ENCODE data around the gene NOS1AP.
"Not testable (repeated sequence)": the region's sequence is repeated elsewhere in the genome, so short reads cannot be mapped to it uniquely, and the experiment has no call there.

The NOS1AP gene

DNA sequence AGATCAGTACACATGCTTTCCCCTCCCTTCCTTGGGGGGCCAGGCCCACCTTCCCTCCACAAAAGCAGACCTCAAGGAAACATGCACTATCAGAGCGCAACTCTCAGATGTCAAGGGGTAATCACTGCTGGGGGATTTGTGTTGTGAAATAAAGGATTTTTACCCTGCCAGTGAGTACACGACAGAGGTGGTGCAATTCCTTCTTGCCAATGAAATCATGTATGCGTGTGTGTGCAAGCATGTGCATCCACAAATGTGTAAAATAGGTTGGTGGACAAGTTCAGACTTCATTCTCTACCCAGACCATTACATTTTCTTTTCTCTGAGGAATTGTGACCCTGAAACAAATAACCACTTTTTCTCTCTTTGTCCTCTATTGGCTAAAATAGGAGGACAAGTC, 9.8 kb upstream of the NOS1AP start:
- DNase-seq, result no peak

DNA sequence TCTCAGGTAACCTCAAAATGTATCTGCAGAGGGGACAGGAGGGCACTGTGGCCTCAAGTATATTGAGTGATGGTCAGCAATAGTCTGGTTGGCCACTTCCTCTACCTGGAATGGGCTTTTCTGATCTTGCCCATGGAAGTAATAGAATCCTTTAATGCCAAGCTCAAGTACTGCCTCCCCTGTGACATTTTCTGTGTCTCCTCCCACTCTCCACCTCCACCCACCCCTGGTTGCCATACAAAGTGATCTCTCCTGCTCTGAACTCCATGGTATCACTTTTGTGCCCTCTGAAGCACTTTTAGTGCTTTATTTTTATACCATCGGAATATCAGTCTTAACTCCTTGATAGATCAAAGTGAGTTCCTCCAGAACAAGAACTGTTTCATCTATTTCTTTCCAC, 9.2 kb upstream of the NOS1AP start:
- DNase-seq, result no peak

DNA sequence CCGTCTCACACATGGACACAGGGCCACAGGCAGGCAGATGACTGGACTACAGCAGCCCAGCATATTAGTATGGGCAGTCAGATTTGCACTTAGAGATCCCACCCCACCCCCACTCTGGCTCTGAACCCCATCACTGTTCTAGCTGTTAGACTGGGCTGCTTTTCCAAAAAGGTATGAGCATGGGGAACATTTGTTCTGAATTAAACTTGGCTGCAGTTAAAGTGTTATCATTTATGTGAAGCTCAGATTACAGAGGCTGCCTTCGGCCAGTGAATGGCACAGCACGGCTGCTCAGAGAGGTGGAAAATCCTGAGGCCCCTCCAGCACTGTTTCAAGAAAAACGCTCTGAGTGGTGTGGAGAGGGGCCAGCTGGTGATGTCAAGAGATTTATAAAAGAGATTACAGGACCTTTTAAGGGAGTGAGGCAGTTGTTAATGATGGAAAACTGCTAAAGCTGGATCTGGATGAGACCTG, 6.9 kb upstream of the NOS1AP start:
- peak; percentile 14 to 83 (median 51) for DNase-seq

DNA sequence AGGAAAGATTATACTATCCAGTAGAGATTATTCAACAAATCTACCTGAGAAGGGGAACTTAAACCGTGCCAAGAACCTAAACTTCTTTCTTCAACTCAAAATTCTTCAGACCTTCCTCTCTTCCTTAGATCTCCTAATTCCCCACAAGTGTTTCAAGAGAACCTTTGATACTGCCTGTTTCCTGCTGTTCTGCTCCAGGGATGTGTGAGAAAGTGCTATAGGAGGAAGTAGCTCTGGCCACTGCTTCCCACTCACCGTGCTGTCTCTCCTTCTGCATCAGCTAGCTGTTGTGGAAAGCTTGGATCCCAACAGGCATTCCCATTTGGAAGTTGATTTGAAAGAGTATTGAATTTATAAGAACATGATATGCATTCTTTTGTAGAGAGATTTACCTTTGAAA, 4.5 kb upstream of the NOS1AP start:
- DNase-seq, result no peak

DNA sequence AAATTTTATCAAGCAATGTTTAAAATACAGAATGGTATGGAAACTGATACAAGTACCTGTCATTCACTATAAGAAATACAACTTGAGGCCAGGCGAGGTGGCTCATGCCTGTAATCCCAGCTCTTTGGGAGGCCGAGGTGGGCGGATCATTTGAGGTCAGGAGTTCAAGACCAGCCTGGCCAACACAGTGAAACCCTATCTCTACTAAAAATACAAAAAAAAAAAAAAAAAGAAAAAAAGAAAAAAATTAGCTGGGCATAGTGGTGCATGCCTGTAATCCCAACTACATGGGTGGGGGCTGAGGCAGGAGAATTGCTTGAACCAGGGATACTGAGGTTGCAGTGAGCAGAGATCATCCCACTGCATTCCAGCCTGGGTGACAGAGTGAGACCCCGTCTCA, 2.7 kb upstream of the NOS1AP start:
- DNase-seq, result not testable (repeated sequence)

DNA sequence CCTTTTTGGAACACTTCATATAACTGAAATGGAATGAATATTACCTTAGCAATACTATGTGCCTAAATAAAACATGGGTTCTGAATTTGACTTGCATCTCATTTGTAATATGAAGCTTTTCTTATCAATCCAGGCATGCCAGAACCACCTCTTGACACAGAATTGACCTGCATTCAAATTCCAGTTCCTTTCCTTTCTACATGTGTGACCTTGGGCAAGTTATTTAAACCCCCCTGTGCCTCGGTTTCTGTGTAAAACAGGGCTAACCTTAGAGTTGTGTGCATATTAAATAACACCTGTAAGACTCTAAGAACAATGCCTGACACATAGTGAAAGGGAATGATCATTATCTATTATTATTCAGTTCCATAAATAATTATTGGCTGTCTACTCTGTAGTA, 2.0 kb upstream of the NOS1AP start:
- peak in 1 of 3 experiments; percentile 36 for DNase-seq

DNA sequence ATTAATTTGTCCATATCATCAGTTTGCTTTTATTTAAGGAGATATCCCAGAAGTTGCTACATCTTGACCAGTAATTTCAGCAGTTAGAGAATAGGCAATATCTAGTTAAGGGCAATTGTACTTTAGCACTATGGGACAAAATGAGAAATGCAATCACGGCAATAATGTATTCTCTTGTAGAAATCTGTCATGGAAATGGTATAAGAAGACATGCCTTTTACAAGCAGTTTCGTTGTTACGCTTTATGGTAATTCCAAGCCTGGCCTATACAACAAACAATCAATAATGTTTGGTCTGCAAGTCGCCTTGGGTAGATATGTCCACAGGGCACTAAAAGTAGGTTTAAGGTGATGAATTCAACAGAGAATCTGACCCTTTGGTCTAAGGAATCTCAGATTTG, 1.2 kb upstream of the NOS1AP start:
- DNase-seq, result no peak

DNA sequence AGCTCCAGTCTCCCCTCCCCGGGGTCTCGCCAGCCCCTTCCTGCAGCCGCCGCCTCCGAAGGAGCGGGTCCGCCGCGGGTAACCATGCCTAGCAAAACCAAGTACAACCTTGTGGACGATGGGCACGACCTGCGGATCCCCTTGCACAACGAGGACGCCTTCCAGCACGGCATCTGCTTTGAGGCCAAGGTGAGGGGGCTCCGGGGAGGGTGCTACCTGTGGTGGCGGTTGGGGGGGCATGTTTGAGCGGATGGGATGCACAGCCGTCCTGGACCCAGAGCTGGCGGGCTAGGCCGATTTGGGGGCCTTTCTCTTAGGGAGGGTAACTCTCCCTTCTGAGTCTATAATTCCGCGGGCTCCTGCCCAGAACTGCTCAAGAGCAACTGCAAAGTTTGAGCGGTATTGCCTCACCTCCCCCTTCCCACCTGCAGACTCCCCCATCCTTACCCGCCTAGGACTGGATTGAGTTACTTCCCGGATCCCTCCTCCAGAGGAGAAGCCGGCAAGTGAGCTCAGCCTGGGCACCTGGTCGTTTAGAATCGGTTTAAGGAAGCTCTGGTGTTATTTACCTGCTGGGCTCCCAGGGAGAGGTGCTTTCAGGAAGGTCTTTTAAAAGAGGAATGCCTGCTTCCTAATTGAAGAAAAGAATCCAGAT, 730 bp downstream of the NOS1AP start:
- DNase-seq, result peak; percentile 69 to 83 (median 73)

DNA sequence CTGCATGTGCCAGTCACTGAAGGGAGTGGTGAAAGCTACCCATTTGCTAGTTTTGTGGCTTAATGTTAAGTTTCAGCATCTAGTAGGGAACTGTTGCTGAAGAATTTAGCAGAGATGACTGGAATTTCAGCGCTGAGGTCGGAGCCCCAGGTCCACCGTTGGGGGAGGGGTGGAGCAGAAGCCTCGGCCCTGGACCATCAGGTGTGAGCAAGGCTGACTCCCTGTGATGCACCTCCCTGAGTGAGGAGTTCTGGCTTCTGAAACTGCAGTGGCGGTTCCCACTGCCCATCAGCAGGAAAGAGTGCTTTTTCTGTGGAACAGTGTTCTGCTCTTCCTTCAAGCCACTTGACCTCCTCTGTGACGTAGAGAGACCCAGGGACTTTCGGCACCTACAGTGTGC, 1.3 kb downstream of the NOS1AP start:
- peak in 2 of 3 experiments; percentile 48 to 70 for DNase-seq

DNA sequence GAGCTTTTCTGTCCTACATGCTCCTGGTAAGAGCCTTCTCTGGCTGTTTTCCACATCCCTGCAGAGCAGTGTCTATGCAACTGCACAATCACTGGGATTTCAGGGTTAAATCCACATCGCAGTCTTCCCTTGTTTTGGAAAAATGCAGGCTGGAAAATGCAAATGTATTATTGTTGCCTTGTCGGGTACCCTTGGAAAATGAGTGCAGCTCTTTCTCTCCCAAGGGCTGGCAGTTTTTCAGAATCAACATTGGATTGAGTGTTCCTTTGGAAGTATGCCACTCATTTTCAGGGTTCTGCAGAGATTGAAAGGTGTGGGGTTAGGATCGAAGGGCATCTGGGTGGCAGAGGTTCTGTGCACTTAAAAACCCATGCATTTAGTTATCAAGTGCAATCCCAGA, 3.2 kb downstream of the NOS1AP start:
- no peak for DNase-seq

DNA sequence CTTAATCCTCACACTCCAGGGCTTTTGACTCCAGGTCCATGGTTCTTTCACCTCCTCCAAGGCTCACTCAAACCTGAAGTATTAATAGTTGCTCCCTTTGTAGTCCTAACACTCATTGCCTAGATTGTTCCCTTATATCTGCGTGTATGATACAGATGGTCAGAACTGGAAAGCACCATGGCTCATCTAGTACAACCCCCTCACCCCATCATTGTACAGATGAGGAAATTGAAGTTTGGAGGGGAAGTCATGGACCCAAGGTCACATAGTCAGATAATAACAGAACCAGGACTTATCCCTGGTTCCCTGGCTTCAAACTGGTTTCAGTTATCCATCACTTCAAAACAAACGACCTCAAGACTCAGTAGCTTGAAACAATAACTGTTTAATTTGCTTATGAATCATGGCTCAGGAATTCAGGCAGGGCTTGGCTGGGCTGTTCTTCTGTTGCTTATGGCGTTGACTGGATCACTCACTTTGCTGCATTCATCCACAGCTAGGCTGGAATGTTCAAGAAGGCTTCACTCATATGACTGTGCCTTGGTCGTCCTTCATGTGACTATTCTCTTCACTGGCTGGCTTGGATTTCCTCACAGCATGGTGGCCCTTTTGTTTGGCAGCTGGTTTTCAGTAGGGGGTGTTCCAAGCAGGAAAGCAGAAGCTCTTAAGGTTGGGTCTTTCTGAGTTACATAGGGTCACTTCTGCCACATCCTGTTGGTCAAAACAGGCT, 5.0 kb downstream of the NOS1AP start:
- no peak for DNase-seq

DNA sequence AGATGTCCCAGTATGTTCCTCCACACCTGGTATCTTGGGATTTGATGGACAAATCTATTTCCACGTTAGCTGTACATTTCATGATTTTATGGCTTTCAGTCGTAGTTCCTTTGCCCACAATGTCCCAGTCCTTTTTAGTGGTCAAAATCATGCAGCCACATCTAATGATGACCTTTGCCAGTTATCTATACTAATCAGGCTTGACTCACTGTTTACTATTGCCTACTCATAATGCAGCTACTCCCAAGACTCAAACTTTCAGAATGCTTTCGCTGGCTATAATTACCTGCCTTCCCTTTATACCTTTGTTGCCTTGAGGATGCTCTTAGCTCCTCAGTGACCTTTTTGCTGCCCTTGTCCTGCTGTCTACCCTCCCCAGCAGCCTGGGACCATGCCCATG, 6.4 kb downstream of the NOS1AP start:
- no peak for DNase-seq

DNA sequence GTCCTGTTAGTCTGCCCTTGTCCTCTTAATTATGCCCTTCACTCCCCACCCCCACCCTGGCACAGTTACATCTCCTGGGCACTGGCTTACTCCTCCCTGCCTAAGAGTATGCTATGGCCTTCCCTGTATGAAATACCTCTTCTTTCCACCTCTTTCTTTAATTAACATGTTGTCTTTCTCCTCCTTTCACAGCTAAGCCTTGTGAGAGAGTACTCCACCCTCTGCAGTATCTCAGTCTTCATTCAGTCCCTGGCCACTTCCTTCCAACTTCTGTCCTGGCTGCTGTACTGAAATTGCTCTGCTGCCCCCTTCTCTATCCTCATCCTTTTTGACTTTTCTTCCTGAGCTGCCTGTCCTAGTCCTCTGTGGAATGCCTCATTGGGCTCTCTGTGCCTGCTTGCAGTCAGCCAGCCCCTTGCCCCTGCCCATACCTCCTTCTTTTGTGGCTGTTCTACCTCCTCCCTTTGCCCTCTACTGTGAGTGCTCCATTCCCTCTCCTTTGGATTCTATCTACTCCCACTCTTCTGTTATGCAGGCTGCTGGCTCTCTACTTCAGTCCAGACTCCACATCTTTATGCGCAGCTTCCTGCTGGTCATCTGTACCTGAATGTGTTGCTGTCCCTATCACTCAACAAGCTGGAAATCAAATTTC, 8.3 kb downstream of the NOS1AP start:
- no peak for DNase-seq

DNA sequence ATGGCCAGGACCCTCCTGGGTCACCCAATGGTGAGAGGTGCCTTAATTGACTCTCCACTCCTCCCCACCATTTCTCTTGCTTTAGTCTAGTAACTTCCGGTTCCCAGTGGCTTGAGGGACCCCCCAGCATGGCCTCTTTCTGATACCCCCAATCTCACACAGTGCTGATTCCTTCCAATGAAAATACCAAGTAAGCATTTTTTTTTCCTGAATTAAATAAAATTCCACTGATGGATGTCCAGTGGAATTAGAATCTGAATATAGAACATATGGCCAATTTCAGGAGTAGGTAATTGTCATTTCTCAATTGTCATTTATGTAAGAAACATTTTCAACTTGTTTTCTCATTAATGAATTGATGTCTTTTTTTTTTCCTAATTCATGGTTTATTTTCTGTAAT, 9.5 kb downstream of the NOS1AP start:
- no peak for DNase-seq

DNA sequence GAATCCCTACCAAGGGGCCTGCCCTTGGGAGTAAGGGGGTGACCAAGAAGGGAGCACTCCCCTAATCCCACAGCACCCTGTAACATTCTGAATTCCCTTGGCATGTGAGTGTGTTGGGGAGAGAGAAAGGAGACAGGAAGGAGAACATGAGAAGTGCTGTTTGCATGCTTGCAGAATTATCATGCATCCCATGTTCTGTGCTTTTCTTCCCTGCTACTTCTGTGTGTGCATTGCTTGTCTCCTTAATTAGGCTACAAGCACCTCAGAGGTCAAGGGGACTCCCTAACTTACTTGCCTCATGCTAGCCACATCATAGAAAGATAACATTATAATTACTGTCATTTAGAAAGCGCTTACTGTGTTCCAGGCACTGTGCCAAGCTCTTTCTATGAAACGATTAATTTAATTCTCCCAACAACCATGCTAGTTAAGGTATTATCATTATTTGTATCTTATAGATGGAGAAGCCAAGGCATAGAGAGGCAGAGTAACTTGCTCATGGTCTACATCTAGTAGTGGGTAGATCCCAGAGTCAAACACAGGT, 11.1 kb downstream of the NOS1AP start:
- peak in 1 of 3 experiments; percentile 68 for DNase-seq

DNA sequence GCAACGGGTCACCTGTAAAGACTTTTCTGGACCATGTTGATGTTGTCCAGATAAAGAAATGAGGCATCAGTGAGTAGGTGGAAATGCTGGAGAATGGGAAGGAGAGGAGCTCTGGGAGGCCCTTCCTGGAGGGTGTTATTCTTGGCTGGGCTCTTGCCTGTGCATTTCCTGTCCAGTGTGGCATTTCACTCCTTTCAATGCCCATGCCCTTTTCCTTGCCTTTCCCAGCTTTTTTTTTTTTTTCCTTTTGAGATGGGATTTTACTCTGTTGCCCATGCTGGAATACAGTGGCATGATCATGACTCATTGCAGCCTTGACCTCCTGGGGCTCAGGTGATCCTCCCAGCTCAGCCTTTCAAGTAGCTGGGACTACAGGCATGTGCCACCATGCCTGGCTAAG, 11.8 kb downstream of the NOS1AP start:
- DNase-seq, result no peak

DNA sequence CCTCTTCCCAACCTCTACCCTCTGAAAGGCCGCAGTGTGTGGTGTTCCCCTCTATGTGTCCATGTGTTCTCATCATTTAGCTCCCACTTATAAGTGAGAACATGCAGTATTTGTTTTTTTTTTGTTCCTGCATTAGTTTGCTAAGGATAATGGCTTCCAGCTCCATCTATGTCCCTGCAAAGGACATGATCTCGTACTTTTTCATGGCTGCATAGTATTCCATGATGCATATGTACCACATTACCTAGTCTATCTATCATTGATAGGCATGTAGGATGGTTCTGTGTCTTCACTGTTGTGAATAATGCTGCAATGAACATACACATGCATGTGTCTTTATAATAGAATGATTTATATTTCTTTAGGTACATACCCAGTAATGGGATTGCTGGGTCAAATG, 12.6 kb downstream of the NOS1AP start:
- not testable (repeated sequence) for DNase-seq

DNA sequence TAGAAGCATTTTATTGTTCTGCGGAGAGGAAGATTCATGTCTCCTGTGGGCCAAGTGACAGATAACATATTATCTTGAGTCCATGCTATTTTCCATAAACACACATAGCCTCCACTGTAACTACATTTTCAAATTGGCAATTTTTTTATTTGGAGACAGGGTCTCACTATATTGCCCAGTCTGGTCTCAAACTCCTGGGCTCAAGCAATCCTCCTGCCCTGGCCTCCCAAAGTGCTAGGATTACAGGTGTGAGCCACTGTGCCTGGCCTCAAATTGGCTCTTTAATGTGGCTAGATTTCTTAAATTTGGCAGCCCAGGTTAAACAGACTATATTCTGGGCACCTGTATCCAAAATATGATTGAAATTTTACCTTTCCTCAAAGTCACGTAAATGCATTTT, 13.8 kb downstream of the NOS1AP start:
- DNase-seq, result no peak

DNA sequence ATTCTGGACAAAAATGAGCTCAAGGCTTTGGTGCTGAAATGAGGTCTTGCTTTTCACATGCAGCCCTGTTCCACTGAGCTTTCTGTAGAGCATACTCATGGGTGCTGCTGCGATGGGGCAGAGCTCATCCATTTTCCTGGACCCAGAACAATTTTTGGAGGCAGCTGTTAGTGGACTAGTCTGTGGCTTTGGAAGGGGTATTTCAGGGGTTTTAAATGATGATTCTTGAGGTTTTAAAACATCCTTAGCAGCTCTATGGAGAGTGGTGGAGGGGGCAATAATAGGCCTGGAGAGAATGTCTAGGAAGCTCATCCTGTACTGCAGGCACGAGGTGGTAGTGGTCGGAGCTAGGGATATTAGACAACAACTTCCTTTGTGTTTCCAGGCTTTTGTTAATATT, 16.5 kb downstream of the NOS1AP start:
- DNase-seq, result no peak

DNA sequence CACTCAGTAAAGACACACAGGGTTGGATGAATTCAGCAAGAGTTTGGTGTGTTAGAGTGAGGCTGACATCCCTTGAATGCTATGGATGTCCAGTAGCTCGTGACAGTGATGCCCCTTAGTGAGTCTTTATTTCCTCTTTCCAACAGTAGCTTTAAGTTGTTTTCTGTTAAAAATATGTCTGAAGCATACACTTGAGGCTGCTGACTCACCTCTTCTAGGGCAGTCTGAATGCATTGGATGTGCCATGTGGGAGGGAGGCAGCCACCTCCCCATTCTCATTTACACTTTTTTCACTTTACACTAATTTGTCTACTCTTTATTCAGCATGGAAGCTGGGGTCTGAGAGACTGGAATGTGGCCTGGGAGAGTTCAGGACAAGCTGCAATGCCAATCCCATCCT, 17.6 kb downstream of the NOS1AP start:
- DNase-seq, result no peak

DNA sequence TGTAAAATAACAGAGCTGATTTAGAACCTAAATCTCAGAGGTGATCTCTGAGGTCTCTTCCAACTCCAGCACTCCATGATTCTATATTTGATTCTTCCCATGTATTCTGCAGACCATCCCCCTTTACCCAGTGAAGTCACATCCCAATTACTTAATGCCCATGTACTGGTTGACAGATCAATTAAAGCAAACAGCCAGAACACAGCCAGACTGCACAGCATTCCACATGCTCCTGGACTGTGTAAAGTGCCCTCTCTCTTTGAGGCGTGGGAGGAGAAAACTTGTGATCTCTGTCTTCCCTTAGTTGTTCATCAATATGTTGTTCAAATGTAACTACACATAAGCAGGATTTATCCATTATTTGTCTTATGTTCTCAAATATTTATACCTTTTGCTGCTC, 18.1 kb downstream of the NOS1AP start:
- DNase-seq, result no peak

DNA sequence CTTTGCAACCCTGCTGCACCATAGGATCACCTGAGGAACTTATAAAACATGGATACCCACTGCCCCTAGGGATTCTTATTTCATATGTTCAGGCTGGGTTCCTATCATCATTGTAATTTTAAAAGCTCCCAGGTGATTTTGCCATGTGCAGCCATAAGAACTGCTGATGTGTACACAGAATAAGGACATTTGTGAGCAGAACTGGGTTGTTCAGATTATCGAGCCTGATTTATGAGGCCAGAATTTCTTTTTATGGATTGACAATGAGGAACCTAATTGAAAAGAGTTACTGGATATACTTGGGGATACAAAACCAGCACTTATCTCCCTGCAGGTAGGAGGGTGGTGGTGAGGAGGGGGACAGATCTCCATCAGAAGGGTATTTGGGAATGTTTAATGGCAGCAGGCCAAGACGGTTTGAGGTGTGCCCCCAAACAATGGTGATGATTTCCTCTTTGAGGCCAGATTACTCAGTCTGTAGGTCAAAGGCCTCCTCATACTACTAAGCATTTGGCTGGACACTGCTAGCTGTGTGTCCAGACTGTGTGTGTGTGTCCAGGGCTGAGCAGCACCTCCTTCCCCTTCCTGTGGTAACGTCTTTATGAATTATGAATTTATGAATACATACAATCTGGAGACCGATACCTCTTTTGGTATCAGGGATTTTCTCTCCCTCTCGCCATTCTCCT, 18.9 kb downstream of the NOS1AP start:
- DNase-seq, result peak in 1 of 3 experiments; percentile 20

DNA sequence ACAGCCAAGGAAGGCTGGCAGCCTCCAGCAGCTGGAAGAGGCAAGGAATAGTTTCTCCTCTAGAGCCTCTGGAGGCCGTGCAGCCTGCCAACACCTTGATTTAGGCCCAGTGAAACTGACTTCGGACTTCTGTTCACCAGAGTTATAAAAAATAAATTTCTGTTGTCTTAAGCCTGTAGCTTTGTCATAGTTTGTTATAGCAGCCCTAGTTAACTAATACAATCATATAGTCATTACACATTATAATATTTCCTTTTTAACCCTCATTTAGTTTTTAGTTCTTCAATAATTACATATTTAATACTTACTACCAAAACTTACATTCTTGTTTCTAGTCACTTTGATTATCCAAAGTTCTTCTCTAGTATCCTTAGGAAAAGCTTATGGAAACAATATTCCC, 20.3 kb downstream of the NOS1AP start:
- no peak for DNase-seq

Measured in NCI-H1417 (cell line).